Measurements from ENCODE around the gene SF3B3. TPM values are rescaled to one million over a fixed set of nuclear protein-coding genes. Genes with fewer than 3 reads are reported as not detected.
"Not testable (repeated sequence)": the region's sequence is repeated elsewhere in the genome, so short reads cannot be mapped to it uniquely, and the experiment has no call there.

Gene SF3B3
- total RNA-seq, 1 donor from 2014 or later: 91.3 TPM

DNA sequence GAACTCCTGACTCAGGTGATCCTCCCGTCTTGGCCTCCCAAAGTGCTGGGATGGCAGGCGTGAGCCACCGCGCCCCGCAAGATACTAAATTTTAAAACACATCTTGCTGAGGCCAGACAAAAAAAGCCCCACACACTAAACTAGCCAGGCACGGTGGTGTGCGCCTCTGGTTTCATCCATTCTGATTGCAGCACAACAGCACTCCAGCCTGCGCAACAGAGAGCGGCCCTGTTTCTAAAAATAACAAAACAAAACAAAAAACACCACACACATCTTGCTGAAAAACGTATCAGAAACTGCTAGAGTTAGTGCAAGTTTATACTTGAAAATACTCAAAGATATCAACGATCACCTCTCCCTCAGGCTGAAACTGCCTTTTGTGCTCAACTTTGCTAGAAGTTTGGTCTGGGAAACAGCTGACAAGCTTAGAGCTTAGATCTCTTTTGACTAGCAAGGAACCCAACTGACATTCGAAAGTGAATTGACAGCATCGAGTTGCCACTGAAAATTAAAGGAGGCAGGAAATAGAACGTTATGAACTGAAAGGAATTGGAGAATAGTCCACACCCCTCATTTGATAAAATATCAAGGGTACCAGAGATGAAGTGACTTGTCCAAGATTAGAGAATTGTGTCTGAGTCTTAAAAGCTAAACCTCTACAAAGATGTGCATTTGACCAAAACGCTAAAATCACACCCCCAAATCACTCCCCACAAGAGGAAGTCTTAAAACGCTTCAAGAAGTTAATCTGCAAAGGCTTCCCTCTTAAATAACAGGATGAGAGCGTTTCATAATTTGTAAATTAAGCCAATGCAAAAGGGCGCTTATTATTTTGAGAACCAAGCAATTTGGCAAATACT, 1.2 kb upstream of the SF3B3 start:
- H3K4me1 ChIP-seq: peaks cover 44% of the 10 kb centered on the region
- no peak for DNase-seq (ENCODE audit: extremely low spot score in 2 of 2)
- peak overlapping the region; percentile 82 for H3K27ac ChIP-seq
- intact Hi-C loops (cut with DNase I): loop anchor here (10.0 kb wide), 2 partner anchors 132 to 232 kb away; no protein-coding TSS in a partner anchor
- no peaks in the 10 kb centered on the region for H3K9me3 ChIP-seq
- TF ChIP-seq POLR2A (IDR thresholded peaks at IDR 0.05): no peak
- no peak for TF ChIP-seq POLR2AphosphoS5 (IDR thresholded peaks at IDR 0.05; ENCODE audit: insufficient read depth in 1 of 2, low read depth in 1 of 2)
- TF ChIP-seq, protein P1, sequence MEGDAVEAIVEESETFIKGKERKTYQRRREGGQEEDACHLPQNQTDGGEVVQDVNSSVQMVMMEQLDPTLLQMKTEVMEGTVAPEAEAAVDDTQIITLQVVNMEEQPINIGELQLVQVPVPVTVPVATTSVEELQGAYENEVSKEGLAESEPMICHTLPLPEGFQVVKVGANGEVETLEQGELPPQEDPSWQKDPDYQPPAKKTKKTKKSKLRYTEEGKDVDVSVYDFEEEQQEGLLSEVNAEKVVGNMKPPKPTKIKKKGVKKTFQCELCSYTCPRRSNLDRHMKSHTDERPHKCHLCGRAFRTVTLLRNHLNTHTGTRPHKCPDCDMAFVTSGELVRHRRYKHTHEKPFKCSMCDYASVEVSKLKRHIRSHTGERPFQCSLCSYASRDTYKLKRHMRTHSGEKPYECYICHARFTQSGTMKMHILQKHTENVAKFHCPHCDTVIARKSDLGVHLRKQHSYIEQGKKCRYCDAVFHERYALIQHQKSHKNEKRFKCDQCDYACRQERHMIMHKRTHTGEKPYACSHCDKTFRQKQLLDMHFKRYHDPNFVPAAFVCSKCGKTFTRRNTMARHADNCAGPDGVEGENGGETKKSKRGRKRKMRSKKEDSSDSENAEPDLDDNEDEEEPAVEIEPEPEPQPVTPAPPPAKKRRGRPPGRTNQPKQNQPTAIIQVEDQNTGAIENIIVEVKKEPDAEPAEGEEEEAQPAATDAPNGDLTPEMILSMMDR (IDR thresholded peaks at IDR 0.05): no peak
- H3K27me3 ChIP-seq: no peaks in the 10 kb centered on the region
- peak overlapping the region; percentile 77 to 89 for H3K4me3 ChIP-seq
- peaks cover 0 to 17% of the 10 kb centered on the region in 2 donors for H3K36me3 ChIP-seq

DNA sequence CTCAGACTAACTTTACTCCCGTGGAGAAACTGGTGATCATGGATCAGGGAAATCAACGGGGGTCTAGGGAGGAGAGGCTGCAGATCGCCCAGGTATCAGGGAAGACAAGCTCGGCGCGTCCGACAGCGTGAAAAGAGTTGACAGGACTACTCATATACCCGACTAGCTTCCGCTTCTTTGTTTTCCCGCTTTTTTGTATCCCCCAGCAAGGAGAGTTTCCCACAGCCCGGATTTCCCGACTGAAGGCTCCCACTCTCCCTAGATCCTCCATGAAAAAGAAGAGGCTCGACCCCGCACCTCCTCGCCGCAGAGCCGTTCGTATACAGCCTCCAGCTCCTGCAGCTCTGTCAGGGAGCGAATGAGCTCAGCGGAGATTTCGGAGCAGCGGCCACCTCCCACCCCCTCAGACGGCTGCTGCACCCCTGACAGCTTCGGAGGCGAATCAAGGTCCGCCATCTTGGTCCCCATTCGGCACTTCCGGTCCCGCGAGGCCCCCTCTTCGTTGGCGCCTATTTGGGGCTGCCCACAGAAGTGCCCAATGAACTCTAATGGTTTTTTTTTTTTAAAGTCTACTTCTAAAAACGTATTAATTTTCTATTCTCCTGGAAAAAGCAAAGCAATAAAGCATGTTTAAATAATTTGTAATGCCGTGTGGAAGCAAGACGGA, 407 bp upstream of the SF3B3 start, which contains the start of gene COG4:
TSS of gene COG4 (minus strand) at position 479 of the 667 bp plus-strand sequence. CDS start at position 468, 11 bp downstream.
- peak within 1 kb of the TSS; percentile 77 to 89 for H3K4me3 ChIP-seq
- peak within 1 kb of the TSS; percentile 82 for H3K27ac ChIP-seq
- H3K27me3 ChIP-seq: no peaks in the 10 kb centered on the region
- DNase-seq (ENCODE audit: extremely low spot score in 2 of 2): no peak
- H3K9me3 ChIP-seq: no peaks in the 10 kb centered on the region
- peaks cover 49% of the 10 kb centered on the region for H3K4me1 ChIP-seq
- H3K36me3 ChIP-seq: peaks cover 0 to 9% of the 10 kb centered on the region in 2 donors
- intact Hi-C loops (cut with DNase I): loop anchor here (10.0 kb wide), 2 partner anchors 132 to 232 kb away; no protein-coding TSS in a partner anchor
- no peak for TF ChIP-seq POLR2A (IDR thresholded peaks at IDR 0.05)
- peak in 1 of 2 donors; percentile 97 for TF ChIP-seq POLR2AphosphoS5 (IDR thresholded peaks at IDR 0.05; ENCODE audit: insufficient read depth in 1 of 2, low read depth in 1 of 2)
- TF ChIP-seq, protein P1 (IDR thresholded peaks at IDR 0.05): no peak

DNA sequence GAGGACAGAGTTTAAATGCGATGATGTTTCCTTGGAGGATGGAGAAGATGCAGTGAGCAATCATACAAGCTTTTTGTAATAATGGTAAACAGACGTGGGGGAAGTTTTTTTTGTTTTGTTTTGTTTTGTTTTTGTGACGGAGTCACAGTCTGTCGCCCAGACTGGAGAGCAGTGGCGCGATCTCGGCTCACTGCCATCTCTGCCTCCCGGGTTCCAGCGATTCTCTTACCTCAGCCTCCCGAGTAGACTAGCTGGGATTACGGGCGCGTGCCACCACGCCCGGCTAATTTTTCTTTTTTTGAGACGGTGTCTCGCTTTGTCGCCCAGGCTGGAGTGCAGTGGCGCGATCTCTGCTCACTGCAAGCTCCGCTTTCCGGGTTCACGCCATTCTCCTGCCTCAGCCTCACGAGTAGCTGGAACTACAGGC, 796 bp downstream of the SF3B3 start:
- H3K27me3 ChIP-seq; DNase-seq (ENCODE audit: extremely low spot score in 2 of 2); H3K9me3 ChIP-seq: not testable (repeated sequence)
- Histone ChIP-seq H3K4me1 (peaks cover 61% of the 10 kb centered on the region), H3K36me3 (peaks cover 0 to 19% of the 10 kb centered on the region in 2 donors), H3K27ac (peak overlapping the region; percentile 82), H3K4me3 (peak overlapping the region; percentile 77 to 89)
- intact Hi-C loops (cut with DNase I): loop anchor here (10.0 kb wide), 2 partner anchors 130 to 230 kb away; no protein-coding TSS in a partner anchor

DNA sequence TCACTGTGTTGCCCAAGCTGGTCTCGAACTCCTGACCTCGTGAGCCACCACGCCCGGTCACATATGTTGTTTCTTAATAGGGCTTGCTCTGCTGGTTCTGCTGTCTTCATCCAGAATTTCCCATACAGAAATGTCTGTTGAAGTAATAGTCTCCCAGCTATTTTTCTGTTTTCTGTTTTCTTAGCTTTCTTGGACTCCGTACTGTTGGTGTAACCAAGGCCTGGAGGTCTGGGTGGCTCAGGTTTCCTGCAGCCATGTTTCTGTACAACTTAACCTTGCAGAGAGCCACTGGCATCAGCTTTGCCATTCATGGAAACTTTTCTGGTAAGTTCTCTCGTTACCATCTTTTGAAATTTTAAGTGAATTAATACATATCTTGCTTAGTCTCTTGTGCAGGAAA, 2.8 kb downstream of the SF3B3 start:
- Histone ChIP-seq H3K9me3 (no peaks in the 10 kb centered on the region), H3K27me3 (no peaks in the 10 kb centered on the region), H3K4me1 (peaks cover 65% of the 10 kb centered on the region), H3K36me3 (peaks cover 0 to 37% of the 10 kb centered on the region in 2 donors), H3K4me3 (no peak overlapping the region), H3K27ac (no peak overlapping the region)
- intact Hi-C loops (cut with DNase I): loop anchor here (10.0 kb wide), 2 partner anchors 128 to 228 kb away; no protein-coding TSS in a partner anchor
- no peak for DNase-seq (ENCODE audit: extremely low spot score in 2 of 2)
- TF ChIP-seq POLR2A (IDR thresholded peaks at IDR 0.05) (no peak), POLR2AphosphoS5 (IDR thresholded peaks at IDR 0.05; ENCODE audit: insufficient read depth in 1 of 2, low read depth in 1 of 2) (no peak)
- TF ChIP-seq, protein P1 (IDR thresholded peaks at IDR 0.05): no peak

DNA sequence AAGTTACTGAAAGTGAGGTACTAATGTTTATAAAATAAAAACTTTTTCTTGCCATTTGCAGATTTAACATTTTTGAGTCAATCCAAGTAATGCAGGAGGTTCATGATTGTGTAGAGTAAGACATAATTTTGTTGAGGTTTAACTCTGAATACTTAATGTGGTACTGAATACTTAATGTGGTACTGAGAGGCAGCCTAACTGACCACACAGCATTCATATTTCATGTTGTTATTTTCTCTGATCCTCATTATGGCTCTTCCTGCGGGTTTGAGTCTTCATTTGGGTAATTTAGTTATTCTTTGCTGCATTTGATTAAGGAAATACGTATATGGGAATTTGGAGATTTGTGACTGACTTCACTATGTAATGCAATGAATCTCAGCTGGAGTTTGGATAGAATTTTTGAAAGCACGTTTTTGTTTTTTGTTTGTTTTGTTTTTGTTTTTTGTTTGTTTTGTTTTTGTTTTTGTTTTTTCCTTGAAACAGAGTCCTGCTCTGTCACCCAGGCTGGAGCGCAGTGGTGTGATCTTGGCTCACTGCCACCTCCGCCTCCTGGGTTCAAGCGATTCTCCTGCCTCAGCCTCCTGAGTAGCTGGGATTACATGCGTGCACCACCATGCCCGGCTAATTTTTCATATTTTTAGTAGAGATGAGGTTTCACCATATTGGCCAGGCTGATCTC, 3.8 kb downstream of the SF3B3 start:
- Histone ChIP-seq H3K9me3 (no peaks in the 10 kb centered on the region), H3K27me3 (no peaks in the 10 kb centered on the region), H3K4me1 (peaks cover 58% of the 10 kb centered on the region), H3K36me3 (peaks cover 0 to 48% of the 10 kb centered on the region in 2 donors), H3K27ac (no peak overlapping the region), H3K4me3 (no peak overlapping the region)
- DNase-seq (ENCODE audit: extremely low spot score in 2 of 2): no peak
- TF ChIP-seq POLR2A (IDR thresholded peaks at IDR 0.05) (no peak), POLR2AphosphoS5 (IDR thresholded peaks at IDR 0.05; ENCODE audit: insufficient read depth in 1 of 2, low read depth in 1 of 2) (no peak)
- TF ChIP-seq, protein P1 (IDR thresholded peaks at IDR 0.05): no peak
- intact Hi-C loops (cut with DNase I): loop anchor here (10.0 kb wide), 2 partner anchors 127 to 227 kb away; no protein-coding TSS in a partner anchor

Data from vagina (tissue), 2 donors.